ENCODE results near the gene CDH23. TPM values are rescaled to one million over a fixed set of nuclear protein-coding genes. Genes with fewer than 3 reads are reported as not detected.

Gene CDH23
- total and polyA plus RNA-seq, 2 experiments from 2014 or later = 0.08 TPM; not detected in 1

DNA sequence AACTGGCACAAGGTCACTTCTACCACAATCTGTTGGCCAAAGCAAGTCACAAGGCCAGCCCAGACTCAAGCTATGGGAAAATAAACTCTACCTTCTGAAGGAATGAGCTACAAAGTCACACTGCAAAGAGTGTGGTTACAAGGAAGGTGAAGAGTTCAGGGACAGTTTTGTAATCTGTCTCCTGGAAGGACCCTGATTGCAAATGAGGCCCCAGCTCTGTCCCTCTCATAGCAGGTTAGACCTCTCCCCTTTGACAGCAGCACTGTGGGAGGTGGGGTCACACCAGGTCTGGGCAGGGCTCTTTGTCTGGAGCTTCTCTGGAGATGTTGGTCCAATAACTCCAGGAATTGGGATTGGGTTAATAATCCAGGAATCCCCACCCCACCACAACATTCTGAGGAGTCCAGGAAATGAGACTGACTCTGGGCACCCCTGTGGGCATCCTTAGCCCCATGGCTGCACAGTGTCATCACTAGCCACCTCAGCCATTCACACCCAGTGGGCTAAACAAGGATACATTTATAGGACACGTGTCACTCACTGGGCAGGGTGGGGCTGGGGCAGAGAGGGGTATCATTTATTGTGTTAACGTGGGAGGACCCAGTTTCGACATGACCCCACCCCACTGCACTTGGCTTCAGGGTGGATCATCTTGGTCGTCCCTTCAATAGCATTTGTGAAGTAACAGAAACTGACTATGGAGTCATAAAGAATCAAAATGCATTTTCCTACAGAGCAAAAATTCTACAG is 346.5 kb downstream of the CDH23 start:
- no peaks in the 10 kb centered on the region for H3K79me2 ChIP-seq (ENCODE audit: insufficient read depth)
- H3K27me3 ChIP-seq (replicated peaks; ENCODE audit: insufficient read depth) = no peaks in the 10 kb centered on the region
- in situ Hi-C loops (cut with MboI) = no loop called here
- H3K36me3 ChIP-seq (ENCODE audit: low read depth) = no peaks in the 10 kb centered on the region
- TF ChIP-seq EZH2 (IDR thresholded peaks at IDR 0.05; ENCODE audit: insufficient read depth, poor library complexity, severe bottlenecking) (no peak), EZH2phosphoT487 (IDR thresholded peaks at IDR 0.05; ENCODE audit: insufficient read depth, low read depth) (no peak)
- no peaks in the 10 kb centered on the region for H3K9me2 ChIP-seq (ENCODE audit: insufficient read depth)
- H4K20me1 ChIP-seq (ENCODE audit: insufficient read depth) = no peaks in the 10 kb centered on the region
- H3K9ac ChIP-seq = no peak overlapping the region
- H3K9me3 ChIP-seq (ENCODE audit: low read depth) = no peaks in the 10 kb centered on the region
- H3K4me3 ChIP-seq = no peak overlapping the region
- H3F3A ChIP-seq (ENCODE audit: insufficient read depth) = 0 out of 2 replicates have a peak, but pooled peaks cover under 1% of the 10 kb centered on the region
- no peak for DNase-seq
- H3K4me1 ChIP-seq (ENCODE audit: insufficient read depth) = peaks cover 1% of the 10 kb centered on the region
- H3K4me2 ChIP-seq (ENCODE audit: unreplicated experiment) = no peak overlapping the region
- no peak overlapping the region for H3K27ac ChIP-seq
- no peak overlapping the region for H2AFZ ChIP-seq
- WGBS, 2 experiments (ENCODE audit: low coverage in 1 of 2, low lambda C conversion rate in 2 of 2, missing lambda C conversion rate in 2 of 2) = 59 to 72% methylated on average over 4 of the region's 4 CpGs

DNA sequence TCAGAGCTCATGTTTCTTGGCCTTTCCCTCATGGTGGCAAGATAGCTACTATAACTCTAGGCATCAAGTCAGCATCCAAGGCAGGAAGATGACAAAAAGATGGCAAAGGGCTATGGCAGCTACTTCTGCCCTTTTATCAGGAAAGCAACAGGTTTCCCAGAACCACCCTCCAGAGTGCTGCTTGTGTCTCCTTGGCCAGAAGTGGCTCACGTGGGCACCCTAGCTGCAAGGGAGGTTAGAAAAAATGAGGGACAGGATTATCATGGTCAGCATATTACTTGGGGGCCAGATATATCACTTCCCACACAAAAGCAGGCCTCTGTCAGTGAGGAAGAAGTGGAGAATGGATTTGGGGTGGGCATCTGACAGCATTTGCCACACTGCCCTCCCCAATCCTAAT is 347.1 kb downstream of the CDH23 start:
- Histone ChIP-seq H2AFZ (no peak overlapping the region), H3K4me1 (ENCODE audit: insufficient read depth) (no peaks in the 10 kb centered on the region), H3K27ac (no peak overlapping the region), H3K27me3 (replicated peaks; ENCODE audit: insufficient read depth) (no peaks in the 10 kb centered on the region), H3K9ac (no peak overlapping the region), H3F3A (ENCODE audit: insufficient read depth) (no peaks in the 10 kb centered on the region), H3K4me3 (no peak overlapping the region), H4K20me1 (ENCODE audit: insufficient read depth) (no peaks in the 10 kb centered on the region), H3K4me2 (ENCODE audit: unreplicated experiment) (no peak overlapping the region), H3K36me3 (ENCODE audit: low read depth) (no peaks in the 10 kb centered on the region), H3K9me2 (ENCODE audit: insufficient read depth) (no peaks in the 10 kb centered on the region), H3K9me3 (ENCODE audit: low read depth) (no peaks in the 10 kb centered on the region), H3K79me2 (ENCODE audit: insufficient read depth) (no peaks in the 10 kb centered on the region)
- 90 to 96% methylated on average over 1 of the region's 1 CpG for WGBS, 2 experiments (ENCODE audit: low coverage in 1 of 2, low lambda C conversion rate in 2 of 2, missing lambda C conversion rate in 2 of 2)
- no peak for DNase-seq
- in situ Hi-C loops (cut with MboI) = no loop called here
- TF ChIP-seq EZH2phosphoT487 (IDR thresholded peaks at IDR 0.05; ENCODE audit: insufficient read depth, low read depth) (no peak), EZH2 (IDR thresholded peaks at IDR 0.05; ENCODE audit: insufficient read depth, poor library complexity, severe bottlenecking) (no peak)

DNA sequence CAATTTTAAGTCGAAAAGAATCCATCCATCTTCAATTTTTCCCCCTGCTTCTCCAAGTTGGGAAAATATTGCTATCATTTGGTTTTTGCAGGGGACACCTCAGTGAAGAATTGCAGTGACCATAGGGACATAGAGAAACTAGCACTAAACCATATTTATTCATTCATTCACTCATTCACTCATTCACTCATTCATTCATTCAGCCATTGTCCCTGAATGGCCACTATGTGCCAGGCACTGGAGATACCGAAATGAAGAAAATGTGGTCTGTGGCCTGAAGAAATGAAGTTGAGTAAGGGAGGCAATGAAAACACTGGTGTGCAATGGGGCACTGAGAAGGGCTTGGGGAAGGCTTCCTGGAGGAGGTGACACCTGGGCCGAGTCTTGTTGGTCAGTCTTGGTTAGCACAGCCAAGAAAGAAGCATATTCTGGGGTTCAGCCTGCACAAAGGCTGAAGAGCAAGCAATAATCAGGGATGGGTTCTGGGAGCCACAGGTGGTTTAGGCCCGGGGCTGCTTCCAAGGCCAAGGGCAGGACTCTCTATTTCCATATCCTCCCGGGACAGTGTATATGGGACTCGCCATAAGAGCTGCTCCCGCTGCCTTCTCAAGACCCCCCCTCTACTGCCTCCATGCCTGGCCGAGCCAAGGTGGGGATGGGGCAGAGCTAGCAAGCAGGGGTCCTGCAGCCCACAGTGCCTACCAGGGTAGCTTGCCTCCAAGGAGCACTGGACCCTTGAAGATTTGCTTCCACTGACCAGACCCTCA is 348.4 kb downstream of the CDH23 start:
- Histone ChIP-seq H3K9ac (no peak overlapping the region), H4K20me1 (ENCODE audit: insufficient read depth) (no peaks in the 10 kb centered on the region), H3K4me1 (ENCODE audit: insufficient read depth) (no peaks in the 10 kb centered on the region), H3K9me2 (ENCODE audit: insufficient read depth) (no peaks in the 10 kb centered on the region), H3K4me2 (ENCODE audit: unreplicated experiment) (no peak overlapping the region), H3K27me3 (replicated peaks; ENCODE audit: insufficient read depth) (no peaks in the 10 kb centered on the region), H2AFZ (no peak overlapping the region), H3K9me3 (ENCODE audit: low read depth) (no peaks in the 10 kb centered on the region), H3K79me2 (ENCODE audit: insufficient read depth) (no peaks in the 10 kb centered on the region), H3K4me3 (no peak overlapping the region), H3K27ac (no peak overlapping the region), H3K36me3 (ENCODE audit: low read depth) (no peaks in the 10 kb centered on the region), H3F3A (ENCODE audit: insufficient read depth) (no peaks in the 10 kb centered on the region)
- DNase-seq = no peak
- 75 to 76% methylated on average over 8 of the region's 8 CpGs for WGBS, 2 experiments (ENCODE audit: low coverage in 1 of 2, low lambda C conversion rate in 2 of 2, missing lambda C conversion rate in 2 of 2)
- in situ Hi-C loops (cut with MboI) = no loop called here
- TF ChIP-seq EZH2phosphoT487 (IDR thresholded peaks at IDR 0.05; ENCODE audit: insufficient read depth, low read depth) (no peak), EZH2 (IDR thresholded peaks at IDR 0.05; ENCODE audit: insufficient read depth, poor library complexity, severe bottlenecking) (no peak)

DNA sequence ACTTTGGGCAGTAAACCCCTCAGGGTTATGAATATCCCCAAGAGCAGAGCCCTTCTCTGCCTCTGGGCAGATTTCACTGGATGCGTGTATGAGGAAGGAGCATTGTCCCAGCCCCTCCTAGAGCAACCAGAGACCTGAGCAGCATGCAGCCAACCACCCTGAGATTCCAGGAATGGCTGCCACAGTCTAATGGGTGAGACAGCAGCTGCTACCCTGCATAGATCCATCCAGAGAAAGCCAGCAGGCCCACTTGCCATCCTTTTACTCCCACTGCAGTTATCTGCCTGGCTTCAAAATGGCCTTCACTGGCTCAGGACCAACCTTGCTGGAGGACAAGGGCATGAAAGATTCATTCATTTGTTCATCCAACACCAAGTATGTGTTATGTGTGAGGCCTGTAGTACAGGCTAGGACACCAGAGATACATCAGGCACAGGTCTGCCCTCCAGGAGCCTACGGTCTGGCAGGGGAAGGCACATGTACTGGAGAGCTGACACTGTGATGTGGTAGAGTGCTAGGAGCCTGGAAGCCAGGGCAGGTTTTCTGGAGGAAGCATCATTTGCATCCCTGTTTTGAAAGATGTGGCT is 349.0 kb downstream of the CDH23 start:
- Histone ChIP-seq H3K9ac (no peak overlapping the region), H3K79me2 (ENCODE audit: insufficient read depth) (no peaks in the 10 kb centered on the region), H3K4me2 (ENCODE audit: unreplicated experiment) (no peak overlapping the region), H3K9me3 (ENCODE audit: low read depth) (no peaks in the 10 kb centered on the region), H3F3A (ENCODE audit: insufficient read depth) (no peaks in the 10 kb centered on the region), H4K20me1 (ENCODE audit: insufficient read depth) (no peaks in the 10 kb centered on the region), H3K4me1 (ENCODE audit: insufficient read depth) (no peaks in the 10 kb centered on the region), H3K4me3 (no peak overlapping the region), H3K36me3 (ENCODE audit: low read depth) (no peaks in the 10 kb centered on the region), H2AFZ (no peak overlapping the region), H3K27me3 (replicated peaks; ENCODE audit: insufficient read depth) (no peaks in the 10 kb centered on the region), H3K27ac (no peak overlapping the region), H3K9me2 (ENCODE audit: insufficient read depth) (no peaks in the 10 kb centered on the region)
- no peak for TF ChIP-seq EZH2phosphoT487 (IDR thresholded peaks at IDR 0.05; ENCODE audit: insufficient read depth, low read depth)
- TF ChIP-seq EZH2 (IDR thresholded peaks at IDR 0.05; ENCODE audit: insufficient read depth, poor library complexity, severe bottlenecking) = no peak
- DNase-seq = no peak
- 94 to 100% methylated on average over 2 of the region's 2 CpGs for WGBS, 2 experiments (ENCODE audit: low coverage in 1 of 2, low lambda C conversion rate in 2 of 2, missing lambda C conversion rate in 2 of 2)
- in situ Hi-C loops (cut with MboI) = no loop called here

Data from GM23248 (cell line).